ENCODE results near the gene TOP3A.
"Not testable (repeated sequence)": the region's sequence is repeated elsewhere in the genome, so short reads cannot be mapped to it uniquely, and the experiment has no call there.

Gene TOP3A

DNA sequence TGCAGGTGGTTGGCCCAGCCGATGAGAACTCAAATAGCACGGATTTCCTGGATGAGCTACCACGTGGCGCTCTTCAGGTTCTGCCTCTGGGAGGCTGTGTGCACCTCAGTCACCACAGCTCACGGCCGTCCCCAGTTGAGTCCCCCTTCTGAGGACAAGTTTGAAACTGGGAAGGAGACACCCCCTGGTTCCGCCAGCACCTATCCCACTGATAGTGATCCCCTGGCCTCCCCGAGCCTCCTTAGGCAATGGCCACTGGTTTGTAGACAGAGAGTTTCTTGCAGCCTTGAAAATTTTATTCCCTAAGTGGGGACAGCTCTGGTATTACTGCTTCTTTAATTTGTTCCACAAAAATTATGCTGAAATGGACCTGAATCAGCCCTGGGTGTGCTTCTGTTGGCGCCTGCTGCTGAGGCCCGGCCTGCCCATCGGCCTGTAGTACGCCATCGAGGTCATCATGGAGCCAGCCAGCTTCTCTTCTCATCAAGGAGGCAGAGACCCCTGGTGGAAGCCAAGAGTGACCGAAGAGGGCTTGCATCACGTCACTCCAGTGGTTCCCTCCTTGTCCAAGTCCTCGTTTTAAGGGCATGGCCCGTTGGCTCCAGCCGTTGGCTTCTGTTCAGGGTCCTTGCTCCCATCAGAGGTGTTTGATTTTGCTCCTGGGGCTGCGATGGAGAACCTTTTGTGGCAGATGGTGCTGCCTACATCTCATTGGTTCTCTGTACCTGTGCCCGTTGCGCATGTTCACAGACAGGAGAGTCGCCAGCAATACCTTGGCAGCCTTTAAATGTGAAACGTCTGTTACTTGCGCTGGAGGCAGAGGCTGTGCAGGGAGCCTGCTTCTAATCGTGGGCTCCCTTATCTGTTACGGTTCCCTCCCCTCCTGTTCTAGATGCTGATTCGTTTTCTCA lies 9.6 kb upstream of the TOP3A start:
- DNase-seq (ENCODE audit: insufficient read length, low spot score) (no peak), FAIRE-seq (no peak)

GRCh38 chr17:18323507-18324139 lies 8.8 kb upstream of the TOP3A start:
- DNase-seq (ENCODE audit: insufficient read length, low spot score) (no peak), FAIRE-seq (no peak)

DNA sequence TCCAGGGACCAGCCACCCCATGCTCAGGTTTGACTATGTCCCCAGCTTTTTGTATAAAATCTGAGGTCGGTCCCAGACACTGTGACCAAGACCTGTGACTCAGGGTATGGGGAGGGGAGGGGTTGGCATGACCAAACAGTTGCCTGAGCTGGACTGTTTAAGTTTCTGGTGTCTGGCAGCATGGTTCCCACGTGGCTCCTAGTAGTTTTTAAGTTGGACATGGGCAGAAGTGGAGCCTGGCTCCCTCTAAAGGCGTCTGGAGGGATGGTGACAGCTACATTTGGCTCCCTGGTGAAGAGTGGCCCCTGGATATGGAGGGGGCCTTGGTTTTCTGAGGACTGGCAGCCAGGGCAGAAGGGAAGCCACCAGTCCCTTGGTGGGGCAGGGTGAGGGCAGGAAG lies 8.2 kb upstream of the TOP3A start:
- FAIRE-seq, result no peak

GRCh38 chr17:18322522-18322921 lies 7.7 kb upstream of the TOP3A start:
- FAIRE-seq, result no peak
- DNase-seq (ENCODE audit: insufficient read length, low spot score), result no peak

More for the DNA sequence above, 8.2 kb upstream of the TOP3A start:
- DNase-seq (ENCODE audit: insufficient read length, low spot score), result no peak

DNA sequence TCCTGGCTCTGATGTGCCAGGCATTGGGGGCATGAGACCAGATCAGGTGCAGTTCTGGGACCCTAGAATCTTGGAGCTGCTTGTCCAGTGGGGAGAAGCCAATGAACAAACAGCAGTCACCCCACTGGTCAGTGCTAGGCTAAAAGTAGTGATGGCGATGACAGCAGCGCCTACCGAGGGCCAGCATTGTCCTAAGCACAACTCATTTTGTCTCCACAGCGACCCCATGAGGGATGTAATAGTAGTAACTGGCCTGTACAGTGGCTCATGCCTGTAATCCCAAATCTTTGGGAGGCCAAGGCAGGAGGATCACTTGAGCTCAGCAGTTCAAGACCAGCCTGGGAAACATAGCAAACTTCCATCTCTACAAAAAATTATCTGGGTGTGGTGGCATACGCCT lies 6.5 kb upstream of the TOP3A start:
- FAIRE-seq (no peak), DNase-seq (ENCODE audit: insufficient read length, low spot score) (no peak)

DNA sequence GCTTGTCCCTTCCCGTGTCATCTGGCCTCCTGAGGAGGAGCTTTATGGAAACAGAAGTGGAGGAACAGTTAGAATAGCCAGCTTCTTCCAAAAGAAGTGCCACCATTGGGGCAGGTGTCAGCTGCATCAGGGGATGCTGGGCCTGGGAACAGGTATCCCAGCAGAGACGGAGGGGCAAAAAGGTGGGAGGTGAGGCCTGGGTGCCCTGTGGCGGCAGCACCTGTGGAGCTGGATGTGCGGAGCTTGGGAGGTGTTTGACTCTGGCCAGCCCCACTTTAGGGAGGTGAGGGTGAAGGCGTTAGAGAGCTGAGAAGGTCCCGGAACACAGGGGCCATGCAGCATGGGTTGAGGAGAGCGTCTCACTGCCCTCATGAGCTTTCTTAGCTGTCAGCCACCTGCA lies 5.5 kb upstream of the TOP3A start:
- DNase-seq (ENCODE audit: insufficient read length, low spot score), result no peak
- no peak for FAIRE-seq

- no peak for DNase-seq (ENCODE audit: insufficient read length, low spot score)
- FAIRE-seq, result no peak
Observed at GRCh38 chr17:18319604-18320256, 4.9 kb upstream of the TOP3A start.

- FAIRE-seq, result no peak
- DNase-seq (ENCODE audit: insufficient read length, low spot score), result no peak
Observed at GRCh38 chr17:18318771-18319450, 4.1 kb upstream of the TOP3A start.

GRCh38 chr17:18318117-18318516 lies 3.3 kb upstream of the TOP3A start:
- no peak for FAIRE-seq
- no peak for DNase-seq (ENCODE audit: insufficient read length, low spot score)

DNA sequence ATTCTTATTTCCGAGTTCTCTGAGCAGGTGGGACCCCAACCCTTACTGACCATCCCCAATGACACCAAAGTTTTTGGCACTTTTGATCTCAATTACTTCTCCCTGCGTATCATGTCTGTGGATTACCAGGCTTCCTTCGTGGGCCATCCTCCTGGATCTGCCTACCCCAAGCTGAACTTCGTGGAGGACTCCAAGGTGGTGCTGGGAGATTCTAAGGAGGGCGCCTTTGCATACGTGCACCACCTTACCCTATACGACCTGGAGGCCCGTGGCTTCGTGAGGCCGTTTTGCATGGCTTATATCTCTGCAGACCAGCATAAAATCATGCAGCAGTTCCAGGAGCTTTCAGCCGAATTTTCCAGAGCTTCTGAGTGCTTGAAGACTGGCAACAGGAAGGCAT lies 1.2 kb upstream of the TOP3A start:
- FAIRE-seq (no peak), DNase-seq (ENCODE audit: insufficient read length, low spot score) (no peak)

- no peak for DNase-seq (ENCODE audit: insufficient read length, low spot score)
Observed at GRCh38 chr17:18315562-18315922, 748 bp upstream of the TOP3A start.

DNA sequence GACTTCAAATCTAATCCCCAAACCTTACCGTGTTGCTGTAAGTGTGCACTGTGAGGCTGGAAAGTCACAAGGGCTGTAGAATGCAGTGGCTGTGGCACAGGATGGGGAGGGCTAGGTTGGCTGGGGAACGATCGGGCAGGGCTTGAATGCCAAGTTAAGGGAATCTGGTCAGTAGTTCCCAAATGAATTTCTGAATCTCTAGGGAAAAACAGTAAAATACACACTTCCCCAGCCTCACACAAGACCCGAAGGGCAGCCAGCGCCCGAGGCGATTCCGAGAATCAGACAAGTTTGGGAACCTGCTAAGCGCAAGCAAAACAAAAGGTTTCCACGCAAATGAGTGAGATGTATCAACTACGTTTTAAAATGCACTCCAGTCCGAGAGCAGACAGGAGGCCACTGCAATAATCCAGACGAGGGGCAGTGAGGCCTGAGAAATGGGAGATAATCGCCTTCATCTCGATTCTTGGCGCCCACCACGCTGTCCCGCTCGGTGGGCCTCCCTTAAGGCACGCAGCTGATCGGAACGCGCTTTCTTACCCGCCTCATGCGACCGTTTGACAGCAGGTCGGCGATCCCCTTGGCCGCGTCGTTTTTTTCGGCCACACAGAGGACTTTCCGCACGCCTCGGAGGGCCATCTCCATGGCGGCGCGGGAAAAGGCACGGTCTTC lies 599 bp downstream of the TOP3A start:
- DNase-seq (ENCODE audit: insufficient read length, low spot score) (no peak), FAIRE-seq (peak; percentile 76)

More at GRCh38 chr17:18315562-18315922, 748 bp upstream of the TOP3A start:
- no peak for FAIRE-seq

- FAIRE-seq (no peak), DNase-seq (ENCODE audit: insufficient read length, low spot score) (no peak)
Observed at GRCh38 chr17:18309202-18309601, 5.6 kb downstream of the TOP3A start.

- not testable (repeated sequence) for FAIRE-seq; DNase-seq (ENCODE audit: insufficient read length, low spot score)
Observed at GRCh38 chr17:18303206-18303605, 11.6 kb downstream of the TOP3A start.

- FAIRE-seq, result no peak
- no peak for DNase-seq (ENCODE audit: insufficient read length, low spot score)
Observed at GRCh38 chr17:18300725-18301480, 13.9 kb downstream of the TOP3A start.

DNA sequence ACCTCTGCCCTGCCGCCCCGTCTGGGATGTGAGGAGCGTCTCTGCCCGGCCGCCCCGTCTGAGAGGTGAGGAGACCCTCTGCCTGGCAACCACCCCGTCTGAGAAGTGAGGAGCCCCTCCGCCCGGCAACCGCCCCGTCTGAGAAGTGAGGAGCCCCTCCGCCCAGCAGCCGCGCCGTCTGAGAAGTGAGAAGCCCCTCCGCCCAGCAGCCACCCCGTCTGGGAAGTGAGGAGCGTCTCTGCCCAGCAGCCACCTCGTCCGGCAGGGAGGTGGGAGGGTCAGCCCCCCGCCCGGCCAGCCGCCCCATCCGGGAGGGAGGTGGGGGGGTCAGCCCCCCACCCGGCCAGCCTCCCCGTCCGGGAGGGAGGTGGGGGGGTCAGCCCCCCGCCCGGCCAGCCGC lies 16.7 kb downstream of the TOP3A start:
- not testable (repeated sequence) for DNase-seq (ENCODE audit: insufficient read length, low spot score); FAIRE-seq

GRCh38 chr17:18291718-18292540 lies 22.9 kb downstream of the TOP3A start:
- no peak for FAIRE-seq
- no peak for DNase-seq (ENCODE audit: insufficient read length, low spot score)

GRCh38 chr17:18285296-18285695 lies 29.5 kb downstream of the TOP3A start:
- no peak for FAIRE-seq

DNA sequence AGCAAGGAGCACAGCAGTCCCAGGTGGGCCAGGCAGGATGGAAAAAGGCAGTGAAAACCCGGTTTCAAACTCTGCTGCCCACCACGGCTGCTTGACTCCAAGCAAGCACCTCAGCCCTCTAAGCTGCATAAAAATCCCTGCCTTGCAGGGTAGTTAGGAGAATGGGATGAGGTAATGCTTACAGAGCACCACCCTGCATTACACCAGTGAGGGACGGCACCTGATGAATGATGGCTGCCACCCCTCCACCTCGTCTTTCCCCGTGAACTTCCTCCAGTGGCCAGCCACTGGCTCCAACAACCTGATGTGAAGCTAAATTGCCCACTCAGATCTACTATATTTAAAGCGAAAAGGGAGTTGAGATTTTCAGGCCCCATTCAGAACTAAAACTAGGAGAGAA lies 33.0 kb downstream of the TOP3A start:
- FAIRE-seq (no peak), DNase-seq (ENCODE audit: insufficient read length, low spot score) (no peak)

More at GRCh38 chr17:18285296-18285695, 29.5 kb downstream of the TOP3A start:
- DNase-seq (ENCODE audit: insufficient read length, low spot score), result no peak

Measured in GM19239 (cell line).